Endothelial cell of umbilical vein (primary cell): ENCODE data around the gene TMEM217. TPM values are rescaled to one million over a fixed set of nuclear protein-coding genes. Genes with fewer than 3 reads are reported as not detected.

Source experiments
- BruUV-seq: library from RNA; stranded (reverse); fragments of 400-500 nt; replicated peaks from 2 replicates; lab custom pipeline; 2021; lab: Mats Ljungman, UMichigan
- CTCF ChIA-PET: fragments of 300-600, 350-600 bp; sonication (Branson Sonifier 250); formaldehyde crosslinking; loops from one replicate; lab custom pipeline; 2021; ENCODE audit warnings: antibody characterized with exemption, inconsistent platforms; lab: Charles Lee
- POLR2A ChIA-PET: fragments of 300-600, 350-600 bp; sonication (Branson Sonifier 250); formaldehyde crosslinking; loops from one replicate; lab custom pipeline; 2021; ENCODE audit warnings: antibody characterized with exemption, inconsistent platforms; lab: Charles Lee
- DNase-seq: peaks from one replicate; pipeline ENCODE4 v3.0.0-alpha.2; 2011; ENCODE audit warnings: low read depth, low spot score
- FAIRE-seq: peaks from 2 replicates; lab custom pipeline; 2011; peaks lifted over from hg19 to GRCh38; lab: Jason Lieb, UNC
- H2AFZ ChIP-seq: 2 replicates; pipeline ENCODE4 v1.6.0; 2012; ENCODE audit warnings: low read depth, low read length, control low read depth, inconsistent platforms
- H3K27ac ChIP-seq: 2 replicates; pipeline ENCODE4 v1.5.1; 2011; ENCODE audit warnings: low read depth, mild to moderate bottlenecking, control low read depth, low read length, moderate library complexity; ENCODE audit not compliant: insufficient read depth
- H3K27me3 ChIP-seq, 2 experiments: 2 replicates each; pipeline versions ENCODE4 v1.6.0 to v1.6.1; 2011; ENCODE audit warnings: low read length in 2 of 2, mixed read lengths in 1 of 2; ENCODE audit not compliant: control insufficient read depth in 2 of 2, insufficient read depth in 2 of 2
- H3K36me3 ChIP-seq, 2 experiments: 2 replicates in 1 of 2; 3 replicates in 1 of 2; pipeline ENCODE4 v1.5.1; 2011; ENCODE audit warnings: low read length in 2 of 2, mild to moderate bottlenecking in 1 of 2, moderate library complexity in 1 of 2; ENCODE audit not compliant: control insufficient read depth in 2 of 2, insufficient read depth in 2 of 2; ENCODE audit errors: extremely low read depth in 1 of 2
- H3K4me1 ChIP-seq: 3 replicates; pipeline ENCODE4 v1.5.1; 2011; ENCODE audit warnings: mild to moderate bottlenecking, low read length; ENCODE audit not compliant: control insufficient read depth, insufficient read depth; ENCODE audit errors: extremely low read depth
- H3K4me2 ChIP-seq: 2 replicates; pipeline ENCODE4 v1.6.1; 2011; ENCODE audit warnings: low read length, control low read depth, mixed read lengths; ENCODE audit not compliant: insufficient read depth
- H3K4me3 ChIP-seq, 3 experiments: fragments of 200-600 bp in 1 of 3; sonication (generic), shearing (Covaris generic) in 1 of 3; replicated peaks in 1 of 3; 2 replicates each; pipeline ENCODE4 v1.5.1; 2011 to 2016; ENCODE audit warnings: control low read depth in 3 of 3, low read length in 3 of 3, mild to moderate bottlenecking in 2 of 3, inconsistent platforms in 1 of 3, low read depth in 1 of 3, moderate library complexity in 1 of 3; ENCODE audit not compliant: insufficient read depth in 1 of 3
- H3K79me2 ChIP-seq: 2 replicates; pipeline ENCODE4 v1.6.0; 2012; ENCODE audit warnings: low read length, inconsistent platforms; ENCODE audit not compliant: control insufficient read depth, insufficient read depth
- H3K9ac ChIP-seq: replicated peaks from 2 replicates; pipeline ENCODE3; 2011; ENCODE audit warnings: low read length, control low read depth; ENCODE audit not compliant: insufficient read depth; ENCODE audit errors: extremely low read depth
- H3K9me1 ChIP-seq: replicated peaks from 3 replicates; pipeline ENCODE4 v1.6.0; 2011; ENCODE audit warnings: mild to moderate bottlenecking, low read length; ENCODE audit not compliant: control insufficient read depth, insufficient read depth; ENCODE audit errors: extremely low read depth
- H3K9me3 ChIP-seq: replicated peaks from 2 replicates; pipeline ENCODE4 v1.5.1; 2012; ENCODE audit warnings: low read length, inconsistent platforms; ENCODE audit not compliant: control insufficient read depth, insufficient read depth
- H4K20me1 ChIP-seq: replicated peaks from 2 replicates; pipeline ENCODE3; 2011; ENCODE audit warnings: mild to moderate bottlenecking, low read length; ENCODE audit not compliant: control insufficient read depth, insufficient read depth; ENCODE audit errors: extremely low read depth
- CTCF ChIP-seq, 2 donors: IDR thresholded peaks; 1 replicate in 1 of 2; 2 replicates in 1 of 2; pipeline ENCODE4 v1.5.1; 2011; ENCODE audit warnings: low read length in 2 of 2, mild to moderate bottlenecking in 2 of 2, moderate library complexity in 2 of 2, control low read depth in 1 of 2, inconsistent platforms in 1 of 2, low read depth in 1 of 2; ENCODE audit not compliant: insufficient read depth in 1 of 2; ENCODE audit errors: extremely low read depth in 1 of 2
- EZH2 ChIP-seq: IDR thresholded peaks from 2 replicates; pipeline ENCODE4 v1.6.1; 2012; ENCODE audit warnings: borderline replicate concordance, low read depth, mild to moderate bottlenecking, moderate library complexity, low read length, inconsistent platforms; ENCODE audit not compliant: severe bottlenecking
- FOS ChIP-seq: IDR thresholded peaks from 2 replicates; pipeline ENCODE4 v1.6.1; 2011; ENCODE audit warnings: mild to moderate bottlenecking, low read length, moderate library complexity, borderline replicate concordance; ENCODE audit not compliant: insufficient read depth
- GATA2 ChIP-seq: IDR thresholded peaks from 2 replicates; pipeline ENCODE4 v1.7.0; 2011; ENCODE audit warnings: low read depth, mild to moderate bottlenecking, moderate library complexity, mixed read lengths, low read length; ENCODE audit not compliant: insufficient read length, insufficient read depth
- JUN ChIP-seq: IDR thresholded peaks from 2 replicates; pipeline ENCODE4 v1.6.1; 2011; ENCODE audit warnings: borderline replicate concordance, low read depth; ENCODE audit not compliant: insufficient read length, insufficient read depth
- MAX ChIP-seq: IDR thresholded peaks from 2 replicates; pipeline ENCODE4 v1.6.1; 2011; ENCODE audit not compliant: insufficient read depth, insufficient read length
- MYC ChIP-seq: IDR thresholded peaks from one replicate; pipeline ENCODE4 v1.6.1; 2011; ENCODE audit warnings: mild to moderate bottlenecking, low read depth, low read length
- POLR2A ChIP-seq: IDR thresholded peaks from 2 replicates; pipeline ENCODE4 v1.6.1; 2012; ENCODE audit warnings: low read depth, mild to moderate bottlenecking, control low read depth, low read length
- POLR2AphosphoS5 ChIP-seq: IDR thresholded peaks from 2 replicates; pipeline ENCODE4 v1.6.1; 2012; ENCODE audit warnings: low read depth, mild to moderate bottlenecking, control low read depth, low read length, moderate library complexity; ENCODE audit not compliant: insufficient read depth
- dilution Hi-C: fragments of 300-500 bp; cut with MboI; formaldehyde crosslinking; loops from one replicate; pipeline ENCODE4 v1.15.0; 2019; ENCODE audit warnings: low sequenced_read_pairs; ENCODE audit not compliant: extremely low pct_ligation_motif_present
- intact Hi-C: fragments of 100-400 bp; cut with micrococcal nuclease; formaldehyde crosslinking; loops from one replicate; pipeline ENCODE4 v1.10.0; 2022
- polyA plus RNA-seq, 4 experiments: library from polyadenylated mRNA; depleted of rRNA in 3 of 4; stranded (reverse) in 3 of 4; unstranded in 1 of 4; fragments of >200 nt; gene quantifications; 2 replicates each; pipeline versions ENCODE4 v1.2.1 to v1.2.3, GENCODE V29; 2011 to 2012; ENCODE audit warnings: missing spikeins in 1 of 4
- small RNA-seq: library from RNA; depleted of rRNA; stranded (forward); fragments of <200 nt; gene quantifications from one replicate; pipeline ENCODE3, GENCODE V24; 2012; ENCODE audit warnings: low replicate concordance, low read depth; ENCODE audit not compliant: insufficient read depth, insufficient read length
- total RNA-seq: library from RNA; stranded (reverse); gene quantifications from 2 replicates; pipeline ENCODE4 v1.2.3, GENCODE V29; 2021

TMEM217 gene
- total and polyA plus RNA-seq, 2 donors (not counting 3 experiments of a cell fraction or from before 2014, with no cell fraction given) = 6.8 to 15.8 TPM

GRCh38 chr6:37162740-37163139, 95.2 kb downstream of the TMEM217 start:
- Histone ChIP-seq H3K4me2 (no peak overlapping the region), H3K9me3 (no peaks in the 10 kb centered on the region), H3K79me2 (no peaks in the 10 kb centered on the region), H3K9me1 (no peaks in the 10 kb centered on the region), H3K27ac (no peak overlapping the region), H2AFZ (no peak overlapping the region), H3K9ac (no peak overlapping the region), H3K4me1 (no peaks in the 10 kb centered on the region), H4K20me1 (no peaks in the 10 kb centered on the region), H3K4me3 (no peak overlapping the region), H3K36me3 (no peaks in the 10 kb centered on the region), H3K27me3 (peaks cover 0 to 4% of the 10 kb centered on the region in 2 experiments)
- BruUV-seq = no TSS peak
- no peak for FAIRE-seq
- DNase-seq = no peak
- dilution Hi-C loops = no loop called here
- intact Hi-C loops = no loop called here
- no peak for TF ChIP-seq FOS
- no peak for TF ChIP-seq POLR2A
- no peak for TF ChIP-seq GATA2
- TF ChIP-seq MAX = no peak
- TF ChIP-seq JUN = no peak
- no peak for TF ChIP-seq POLR2AphosphoS5
- no peak for TF ChIP-seq MYC
- TF ChIP-seq EZH2 = no peak
- TF ChIP-seq CTCF (IDR thresholded peaks at IDR 0.05; ENCODE audit: extremely low read depth in 1 of 2, insufficient read depth in 1 of 2, low read depth in 1 of 2, low read length in 2 of 2) = no peak
- ChIA-PET POLR2A (no interaction called here), CTCF (interaction anchor here (1.3 kb wide), 1 partner anchor 32 kb away, joined by 3 read pairs; no protein-coding TSS in a partner anchor)

Small RNAs within 50 kb of the gene (small RNA-seq; reads per million reads assigned to genes)
- not detected for gene AL096712.1

Other genes starting within 250 kb of the TMEM217 start
- gene PIM1, start 88.0 kb downstream of the TMEM217 start, total RNA-seq = 10.5 and 11.3 TPM in 2 replicates
- gene PIM1, start 88.0 kb downstream of the TMEM217 start, polyA plus RNA-seq = 6.8 and 9.2 TPM in 2 replicates
- 12.7 and 13.6 TPM in 2 replicates for gene TBC1D22B, start 372 bp downstream of the TMEM217 start, total RNA-seq
- gene TBC1D22B, start 372 bp downstream of the TMEM217 start, polyA plus RNA-seq = 11.1 and 13.1 TPM in 2 replicates
- gene RNF8, start 95.8 kb upstream of the TMEM217 start, total RNA-seq = 26.2 and 27.3 TPM in 2 replicates
- 11.3 and 16.6 TPM in 2 replicates for gene RNF8, start 95.8 kb upstream of the TMEM217 start, polyA plus RNA-seq
- 36.4 and 38.0 TPM in 2 replicates for gene CMTR1, start 175.1 kb upstream of the TMEM217 start, total RNA-seq
- gene CMTR1, start 175.1 kb upstream of the TMEM217 start, polyA plus RNA-seq = 16.9 and 19.5 TPM in 2 replicates
- gene CCDC167, start 241.7 kb upstream of the TMEM217 start, total RNA-seq = 46.6 and 52.7 TPM in 2 replicates
- gene CCDC167, start 241.7 kb upstream of the TMEM217 start, polyA plus RNA-seq = 84.8 and 105 TPM in 2 replicates